WERI-Rb-1 (cell line): ENCODE results near the gene LARP4B.

Experiments
- DNase-seq: peaks from one replicate; pipeline ENCODE4 v3.0.0-alpha.2; 2020
- H3K27ac ChIP-seq: fragments of 250-450 bp; sonication (Bioruptor Pico); 2 replicates; pipeline ENCODE4 v1.5.1; 2020; ENCODE audit warnings: mild to moderate bottlenecking, moderate library complexity
- H3K27me3 ChIP-seq: fragments of 250-450 bp; sonication (Bioruptor Pico); 2 replicates; pipeline ENCODE4 v1.5.1; 2021; ENCODE audit warnings: mild to moderate bottlenecking, low read depth, moderate library complexity; ENCODE audit not compliant: insufficient read depth, severe bottlenecking
- H3K36me3 ChIP-seq: fragments of 250-450 bp; sonication (Bioruptor Pico); 2 replicates; pipeline ENCODE4 v1.5.1; 2020; ENCODE audit warnings: mild to moderate bottlenecking, moderate library complexity
- H3K4me3 ChIP-seq: 2 replicates; pipeline ENCODE4 v1.5.1; 2011; ENCODE audit warnings: low read depth, mild to moderate bottlenecking, control low read depth, low read length
- H3K9me3 ChIP-seq: fragments of 250-450 bp; sonication (Bioruptor Pico); 2 replicates; pipeline ENCODE4 v1.5.1; 2021; ENCODE audit warnings: mild to moderate bottlenecking, moderate library complexity; ENCODE audit not compliant: severe bottlenecking
- TF ChIP-seq, protein P1 (sequence below): IDR thresholded peaks from 2 replicates; pipeline ENCODE4 v1.5.1; 2011; ENCODE audit warnings: low read depth, mild to moderate bottlenecking, control low read depth, inconsistent platforms, low read length

The LARP4B gene

DNA sequence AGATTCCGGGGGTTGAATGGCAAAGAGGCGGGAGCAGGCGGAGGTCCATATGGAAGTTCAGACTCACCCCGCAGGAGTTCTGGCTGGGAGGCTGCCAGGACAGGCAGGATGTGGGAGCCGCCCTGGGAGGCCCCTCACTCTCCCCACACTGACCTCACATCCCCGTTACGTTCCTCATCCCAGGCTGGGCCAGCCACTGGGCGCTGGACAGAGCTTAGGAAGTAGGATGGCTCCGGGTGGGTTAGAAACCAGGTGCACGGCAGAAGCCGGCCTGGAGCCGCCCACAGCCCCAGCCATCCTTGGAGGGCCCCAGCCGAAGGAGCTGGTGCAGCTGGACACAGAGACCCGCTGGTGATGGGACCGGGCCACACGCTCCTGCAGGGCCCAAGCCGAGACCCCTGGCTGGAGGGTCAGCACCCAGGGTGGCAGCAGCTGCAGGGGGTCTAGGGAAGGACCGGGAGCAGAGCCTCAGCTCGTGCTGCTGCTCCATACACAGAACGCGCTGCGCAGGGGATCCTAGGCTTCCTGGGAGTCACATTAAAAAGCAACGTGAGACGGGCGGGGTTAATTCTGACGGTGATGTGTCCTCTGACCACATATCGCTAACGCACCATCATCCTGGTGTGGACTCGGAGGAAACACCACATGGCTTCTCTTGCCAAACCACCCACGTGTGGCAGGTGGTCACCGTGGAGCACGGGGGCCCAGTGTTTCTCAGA is 143.4 kb downstream of the LARP4B start:
- no peak for DNase-seq
- Histone ChIP-seq H3K27me3 (no peaks in the 10 kb centered on the region), H3K27ac (no peak overlapping the region), H3K4me3 (no peak overlapping the region), H3K9me3 (no peaks in the 10 kb centered on the region), H3K36me3 (no peaks in the 10 kb centered on the region)
- TF ChIP-seq, protein P1, sequence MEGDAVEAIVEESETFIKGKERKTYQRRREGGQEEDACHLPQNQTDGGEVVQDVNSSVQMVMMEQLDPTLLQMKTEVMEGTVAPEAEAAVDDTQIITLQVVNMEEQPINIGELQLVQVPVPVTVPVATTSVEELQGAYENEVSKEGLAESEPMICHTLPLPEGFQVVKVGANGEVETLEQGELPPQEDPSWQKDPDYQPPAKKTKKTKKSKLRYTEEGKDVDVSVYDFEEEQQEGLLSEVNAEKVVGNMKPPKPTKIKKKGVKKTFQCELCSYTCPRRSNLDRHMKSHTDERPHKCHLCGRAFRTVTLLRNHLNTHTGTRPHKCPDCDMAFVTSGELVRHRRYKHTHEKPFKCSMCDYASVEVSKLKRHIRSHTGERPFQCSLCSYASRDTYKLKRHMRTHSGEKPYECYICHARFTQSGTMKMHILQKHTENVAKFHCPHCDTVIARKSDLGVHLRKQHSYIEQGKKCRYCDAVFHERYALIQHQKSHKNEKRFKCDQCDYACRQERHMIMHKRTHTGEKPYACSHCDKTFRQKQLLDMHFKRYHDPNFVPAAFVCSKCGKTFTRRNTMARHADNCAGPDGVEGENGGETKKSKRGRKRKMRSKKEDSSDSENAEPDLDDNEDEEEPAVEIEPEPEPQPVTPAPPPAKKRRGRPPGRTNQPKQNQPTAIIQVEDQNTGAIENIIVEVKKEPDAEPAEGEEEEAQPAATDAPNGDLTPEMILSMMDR: no peak

DNA sequence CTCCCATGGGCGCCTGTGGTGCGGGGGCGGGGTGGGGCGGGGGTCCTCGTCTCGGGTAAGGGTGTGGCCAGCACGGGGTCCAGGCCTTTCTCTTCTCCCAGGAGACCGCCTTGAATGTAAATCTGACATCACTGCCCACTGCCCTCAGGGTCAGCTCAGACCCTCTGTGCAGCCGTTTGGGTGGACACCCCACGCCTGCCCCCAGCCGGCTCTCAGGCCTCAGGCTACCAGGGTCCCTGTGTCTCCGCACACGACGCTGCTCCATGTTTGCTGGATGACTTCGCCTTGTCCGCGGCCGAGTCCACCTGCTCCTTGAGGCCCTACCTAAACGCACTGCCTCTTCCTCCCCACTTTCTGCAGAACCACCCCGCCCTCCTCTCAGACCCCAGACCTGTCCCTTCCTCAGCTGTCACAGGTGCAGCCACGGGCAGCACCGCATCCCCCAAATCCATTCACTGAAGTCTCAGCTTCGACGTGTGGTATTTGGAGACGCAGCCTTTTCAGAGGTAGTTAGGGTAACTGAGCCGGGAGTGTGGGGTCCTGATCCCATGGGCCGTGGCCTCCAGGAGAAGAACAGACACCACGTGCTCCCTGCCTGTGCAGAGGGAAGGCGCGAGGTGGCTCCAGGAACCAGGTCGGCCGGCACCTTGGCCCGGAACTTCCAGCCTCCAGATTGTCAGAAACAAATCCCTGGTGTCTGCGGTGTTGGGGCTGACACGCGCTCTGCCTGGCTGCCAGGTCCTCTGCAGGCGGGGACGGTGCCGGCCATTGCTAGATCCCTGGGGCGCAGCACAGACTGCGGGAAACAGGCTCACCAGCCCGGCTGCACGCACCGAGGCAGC is 144.7 kb downstream of the LARP4B start:
- no peak for DNase-seq
- no peak overlapping the region for H3K4me3 ChIP-seq
- H3K36me3 ChIP-seq: no peaks in the 10 kb centered on the region
- no peak overlapping the region for H3K27ac ChIP-seq
- H3K9me3 ChIP-seq: no peaks in the 10 kb centered on the region
- TF ChIP-seq, protein P1: no peak
- H3K27me3 ChIP-seq: no peaks in the 10 kb centered on the region

DNA sequence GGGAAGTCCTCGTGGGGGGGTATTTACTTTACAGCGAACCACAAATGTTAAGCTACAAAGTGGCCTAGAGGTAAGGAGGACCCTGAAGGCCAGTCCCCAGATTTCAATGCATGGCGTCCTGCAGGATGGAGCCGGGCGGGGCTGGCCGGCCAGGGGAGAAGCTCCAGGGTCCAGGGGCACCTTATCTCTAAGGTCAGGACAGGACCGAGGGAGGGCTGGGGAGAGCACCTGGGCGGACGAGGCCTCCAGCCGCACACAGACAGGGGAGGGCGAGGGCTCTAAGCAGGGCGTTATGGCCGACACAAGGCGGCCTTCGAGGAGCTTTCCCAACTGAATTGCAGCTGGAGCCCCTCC is 145.7 kb downstream of the LARP4B start:
- no peak for DNase-seq
- TF ChIP-seq, protein P1: no peak
- Histone ChIP-seq H3K27ac (no peak overlapping the region), H3K9me3 (no peaks in the 10 kb centered on the region), H3K4me3 (no peak overlapping the region), H3K27me3 (no peaks in the 10 kb centered on the region), H3K36me3 (no peaks in the 10 kb centered on the region)

DNA sequence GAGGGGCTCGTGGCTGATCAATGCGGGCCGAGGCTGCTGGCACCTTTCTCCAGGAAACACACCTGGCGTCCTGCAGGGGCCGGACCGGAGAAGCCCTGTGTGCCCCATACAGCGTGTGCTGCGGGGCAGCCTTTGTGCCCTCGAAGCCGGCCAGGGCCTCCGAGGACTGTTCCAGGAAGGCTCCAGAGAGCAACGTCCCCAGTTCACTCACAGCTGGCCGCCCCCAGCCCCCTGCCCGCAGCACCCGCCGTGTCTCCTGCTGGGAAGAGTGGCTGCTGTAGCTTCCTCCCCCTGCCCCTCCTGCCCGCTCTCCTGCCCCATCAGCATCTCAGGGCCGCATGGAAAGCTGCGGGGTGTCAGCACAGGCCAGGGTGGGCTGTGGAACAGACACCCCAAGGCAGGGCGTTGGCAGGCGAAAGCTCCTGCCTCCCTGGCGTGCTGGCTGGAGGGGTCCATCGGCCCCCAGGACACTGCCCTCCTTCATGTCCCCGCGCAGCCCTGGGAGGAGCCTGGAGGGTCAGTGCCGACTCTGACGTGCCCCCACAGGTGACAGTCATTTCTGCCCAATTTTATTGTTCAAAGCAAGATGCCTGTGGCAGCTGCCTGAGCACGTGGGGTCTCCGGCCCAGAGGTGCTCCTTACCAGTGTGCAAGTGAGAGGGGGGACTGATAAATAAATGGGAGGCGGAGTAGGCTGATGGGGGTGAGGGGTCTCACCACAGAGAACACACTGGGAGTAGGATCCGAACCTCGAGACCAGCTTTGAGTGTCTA is 146.2 kb downstream of the LARP4B start:
- peak overlapping the region; percentile 55 for H3K4me3 ChIP-seq
- no peak for DNase-seq
- no peaks in the 10 kb centered on the region for H3K36me3 ChIP-seq
- no peaks in the 10 kb centered on the region for H3K9me3 ChIP-seq
- TF ChIP-seq, protein P1: no peak
- H3K27ac ChIP-seq: no peak overlapping the region
- H3K27me3 ChIP-seq: no peaks in the 10 kb centered on the region

DNA sequence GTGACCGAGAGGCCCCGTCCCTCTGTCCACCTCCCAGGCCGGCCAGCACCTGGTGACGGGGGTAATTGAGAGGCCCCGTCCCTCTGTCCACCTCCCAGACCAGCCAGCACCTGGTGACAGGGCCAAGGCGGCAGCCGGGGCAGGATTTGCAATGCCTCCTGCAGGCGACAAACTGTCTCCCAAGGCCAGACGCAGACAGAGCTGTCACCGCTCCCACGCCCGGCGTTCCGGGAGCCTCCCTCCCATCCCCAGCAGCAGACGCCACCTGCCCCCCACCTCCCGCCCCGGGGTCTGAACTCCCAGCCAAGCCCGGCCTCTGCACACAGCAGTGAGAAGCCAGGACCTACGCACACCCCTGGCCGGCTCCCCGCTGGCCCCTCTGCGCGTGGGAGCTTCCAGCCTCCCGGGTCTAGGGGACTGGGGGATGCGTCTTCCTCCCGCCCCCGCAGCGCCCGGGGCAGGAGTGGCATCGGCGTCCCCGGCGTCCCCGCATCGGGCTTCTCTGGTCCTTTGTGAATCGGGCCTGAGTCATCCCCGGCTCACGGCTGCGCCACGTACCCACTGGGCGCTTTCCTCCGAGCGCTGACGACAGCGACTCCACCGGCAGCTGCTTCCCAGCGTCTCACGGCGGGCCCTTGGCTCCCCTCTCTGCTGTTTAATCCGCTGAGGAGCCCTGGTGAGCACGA is 147.0 kb downstream of the LARP4B start:
- Histone ChIP-seq H3K9me3 (no peaks in the 10 kb centered on the region), H3K27ac (no peak overlapping the region), H3K4me3 (peak overlapping the region; percentile 55), H3K36me3 (no peaks in the 10 kb centered on the region), H3K27me3 (no peaks in the 10 kb centered on the region)
- peak; percentile 65 for DNase-seq
- TF ChIP-seq, protein P1: peak; percentile 38; the same call in 1 of the 2 replicates
